ENCODE data around the gene TGM5. TPM values are rescaled to one million over a fixed set of nuclear protein-coding genes. Genes with fewer than 3 reads are reported as not detected.

TGM5 gene
- total RNA-seq, 1 experiment from 2014 or later: not detected

DNA sequence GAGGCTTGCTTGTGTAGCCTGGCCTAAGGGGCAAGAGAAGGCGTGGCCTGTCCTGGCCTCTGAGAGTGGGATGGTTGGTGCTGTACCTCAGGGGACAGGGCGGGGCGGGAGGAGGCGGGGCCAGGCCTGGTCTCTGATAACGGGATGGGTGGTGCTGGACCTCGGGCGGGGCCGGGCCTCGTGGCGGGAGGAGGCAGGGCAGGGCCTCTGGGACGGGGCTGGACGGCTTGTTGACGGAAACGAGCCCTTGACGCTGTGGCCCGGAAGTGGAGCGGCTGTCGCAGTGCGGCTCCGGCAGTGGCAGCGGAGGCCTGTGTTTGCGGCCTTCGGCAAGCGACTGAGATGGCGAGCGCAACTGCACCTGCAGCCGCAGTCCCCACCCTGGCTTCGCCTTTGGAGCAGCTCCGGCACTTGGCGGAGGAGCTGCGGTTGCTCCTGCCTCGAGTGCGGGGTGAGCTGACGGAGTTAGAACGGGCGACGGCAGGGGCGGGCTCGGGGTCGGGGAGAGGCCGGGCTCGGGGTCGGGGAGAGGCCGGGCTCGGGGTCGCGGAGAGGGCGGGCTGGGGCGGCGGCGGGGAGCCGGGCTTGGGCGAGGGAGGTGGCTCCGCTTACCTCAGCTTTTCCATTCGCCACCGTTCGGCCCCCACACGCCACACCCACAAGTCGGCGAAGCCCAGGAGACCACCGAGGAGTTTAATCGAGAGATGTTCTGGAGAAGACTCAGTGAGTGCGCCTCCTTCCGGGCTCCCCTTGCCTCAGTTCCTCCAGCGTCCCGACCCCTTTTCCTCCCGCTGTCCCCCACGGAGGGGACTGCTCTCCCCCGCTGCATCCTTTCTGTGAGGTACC lies 81.3 kb downstream of the TGM5 start, which contains the start of gene CCNDBP1:
Gene CCNDBP1, plus strand, starts transcription at position 247 of the 846 bp plus-strand sequence. Its CDS starts 96 bp downstream, at position 343.
- H3K4me1 Mint-ChIP-seq: peaks cover 13% of the 10 kb centered on the region
- peak within 1 kb of the TSS; percentile 96 for H3K4me3 Mint-ChIP-seq
- peak; percentile 96 for ATAC-seq
- DNase-seq (ENCODE audit: low spot score): peak; percentile 99
- ChIA-PET POLR2A (no interaction called here), CTCF (interaction anchor here (0.6 to 2.4 kb wide), 11 partner anchors 9 to 820 kb away, joined by 3 to 13 read pairs (median 5); no protein-coding TSS in a partner anchor)
- H3K9me3 Mint-ChIP-seq: no peaks in the 10 kb centered on the region
- H3K36me3 Mint-ChIP-seq: no peaks in the 10 kb centered on the region
- H3K27ac Mint-ChIP-seq: peak within 1 kb of the TSS; percentile 90
- no peaks in the 10 kb centered on the region for H3K27me3 Mint-ChIP-seq (ENCODE audit: low read depth)
- peak; percentile 100 for TF ChIP-seq FOXK1 (CRISPR knock-in tag; IDR thresholded peaks at IDR 0.05)
- TF ChIP-seq HMGXB4 (CRISPR knock-in tag; IDR thresholded peaks at IDR 0.05): peak; percentile 78
- peak; percentile 53; the same call in 1 of the 2 replicates for TF ChIP-seq USF1 (CRISPR knock-in tag; IDR thresholded peaks at IDR 0.05)
- TF ChIP-seq, protein P1, sequence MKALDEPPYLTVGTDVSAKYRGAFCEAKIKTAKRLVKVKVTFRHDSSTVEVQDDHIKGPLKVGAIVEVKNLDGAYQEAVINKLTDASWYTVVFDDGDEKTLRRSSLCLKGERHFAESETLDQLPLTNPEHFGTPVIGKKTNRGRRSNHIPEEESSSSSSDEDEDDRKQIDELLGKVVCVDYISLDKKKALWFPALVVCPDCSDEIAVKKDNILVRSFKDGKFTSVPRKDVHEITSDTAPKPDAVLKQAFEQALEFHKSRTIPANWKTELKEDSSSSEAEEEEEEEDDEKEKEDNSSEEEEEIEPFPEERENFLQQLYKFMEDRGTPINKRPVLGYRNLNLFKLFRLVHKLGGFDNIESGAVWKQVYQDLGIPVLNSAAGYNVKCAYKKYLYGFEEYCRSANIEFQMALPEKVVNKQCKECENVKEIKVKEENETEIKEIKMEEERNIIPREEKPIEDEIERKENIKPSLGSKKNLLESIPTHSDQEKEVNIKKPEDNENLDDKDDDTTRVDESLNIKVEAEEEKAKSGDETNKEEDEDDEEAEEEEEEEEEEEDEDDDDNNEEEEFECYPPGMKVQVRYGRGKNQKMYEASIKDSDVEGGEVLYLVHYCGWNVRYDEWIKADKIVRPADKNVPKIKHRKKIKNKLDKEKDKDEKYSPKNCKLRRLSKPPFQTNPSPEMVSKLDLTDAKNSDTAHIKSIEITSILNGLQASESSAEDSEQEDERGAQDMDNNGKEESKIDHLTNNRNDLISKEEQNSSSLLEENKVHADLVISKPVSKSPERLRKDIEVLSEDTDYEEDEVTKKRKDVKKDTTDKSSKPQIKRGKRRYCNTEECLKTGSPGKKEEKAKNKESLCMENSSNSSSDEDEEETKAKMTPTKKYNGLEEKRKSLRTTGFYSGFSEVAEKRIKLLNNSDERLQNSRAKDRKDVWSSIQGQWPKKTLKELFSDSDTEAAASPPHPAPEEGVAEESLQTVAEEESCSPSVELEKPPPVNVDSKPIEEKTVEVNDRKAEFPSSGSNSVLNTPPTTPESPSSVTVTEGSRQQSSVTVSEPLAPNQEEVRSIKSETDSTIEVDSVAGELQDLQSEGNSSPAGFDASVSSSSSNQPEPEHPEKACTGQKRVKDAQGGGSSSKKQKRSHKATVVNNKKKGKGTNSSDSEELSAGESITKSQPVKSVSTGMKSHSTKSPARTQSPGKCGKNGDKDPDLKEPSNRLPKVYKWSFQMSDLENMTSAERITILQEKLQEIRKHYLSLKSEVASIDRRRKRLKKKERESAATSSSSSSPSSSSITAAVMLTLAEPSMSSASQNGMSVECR (CRISPR knock-in tag; IDR thresholded peaks at IDR 0.05; ENCODE audit: borderline replicate concordance): peak; percentile 91; the same call in 1 of the 2 replicates
- TF ChIP-seq JUN (CRISPR knock-in tag; IDR thresholded peaks at IDR 0.05): 0 out of 2 replicates have a peak, but pooled peaks have one; percentile 18
- peak; percentile 27; the same call in 1 of the 2 replicates for TF ChIP-seq GABPB1 (CRISPR knock-in tag; IDR thresholded peaks at IDR 0.05)
- no peak for TF ChIP-seq PRDM15 (CRISPR knock-in tag; IDR thresholded peaks at IDR 0.05)
- TF ChIP-seq, protein P2, sequence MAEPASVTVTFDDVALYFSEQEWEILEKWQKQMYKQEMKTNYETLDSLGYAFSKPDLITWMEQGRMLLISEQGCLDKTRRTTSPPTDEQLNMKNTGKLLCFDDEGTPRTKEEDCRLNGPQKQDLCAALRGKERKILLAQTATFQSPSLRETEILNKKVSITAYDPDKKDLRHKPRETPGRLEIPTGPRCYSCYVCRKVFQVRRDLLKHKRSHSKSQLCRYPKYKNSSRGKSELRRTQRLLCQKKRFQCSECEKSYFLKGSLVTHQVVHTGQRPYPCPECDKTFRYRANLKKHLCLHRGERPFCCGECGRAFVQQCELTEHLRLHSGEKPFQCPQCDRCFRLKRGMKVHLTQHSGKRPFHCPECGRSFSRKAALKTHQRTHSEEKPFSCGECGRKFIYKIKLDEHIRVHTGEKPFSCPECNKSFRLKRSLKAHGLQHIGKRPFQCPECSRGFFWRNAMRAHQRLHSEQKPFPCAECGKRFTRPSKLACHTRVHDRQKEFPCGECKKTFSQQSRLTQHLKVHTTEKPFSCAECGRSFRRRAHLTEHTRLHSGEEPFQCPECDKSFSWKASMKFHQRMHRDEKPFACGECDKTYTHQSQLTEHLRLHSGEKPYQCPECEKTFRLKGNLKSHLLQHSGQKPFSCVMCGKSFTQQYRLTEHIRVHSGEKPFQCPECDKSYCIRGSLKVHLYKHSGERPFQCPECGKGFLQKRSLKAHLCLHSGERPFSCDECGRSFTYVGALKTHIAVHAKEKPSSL (CRISPR knock-in tag; conservative IDR thresholded peaks at IDR 0.05): no peak
- peak; percentile 63; the same call in 1 of the 2 replicates for TF ChIP-seq SP1 (CRISPR knock-in tag; conservative IDR thresholded peaks at IDR 0.05)
- no peak for TF ChIP-seq TCF7 (CRISPR knock-in tag; IDR thresholded peaks at IDR 0.05; ENCODE audit: low read depth)
- TF ChIP-seq, protein P3, sequence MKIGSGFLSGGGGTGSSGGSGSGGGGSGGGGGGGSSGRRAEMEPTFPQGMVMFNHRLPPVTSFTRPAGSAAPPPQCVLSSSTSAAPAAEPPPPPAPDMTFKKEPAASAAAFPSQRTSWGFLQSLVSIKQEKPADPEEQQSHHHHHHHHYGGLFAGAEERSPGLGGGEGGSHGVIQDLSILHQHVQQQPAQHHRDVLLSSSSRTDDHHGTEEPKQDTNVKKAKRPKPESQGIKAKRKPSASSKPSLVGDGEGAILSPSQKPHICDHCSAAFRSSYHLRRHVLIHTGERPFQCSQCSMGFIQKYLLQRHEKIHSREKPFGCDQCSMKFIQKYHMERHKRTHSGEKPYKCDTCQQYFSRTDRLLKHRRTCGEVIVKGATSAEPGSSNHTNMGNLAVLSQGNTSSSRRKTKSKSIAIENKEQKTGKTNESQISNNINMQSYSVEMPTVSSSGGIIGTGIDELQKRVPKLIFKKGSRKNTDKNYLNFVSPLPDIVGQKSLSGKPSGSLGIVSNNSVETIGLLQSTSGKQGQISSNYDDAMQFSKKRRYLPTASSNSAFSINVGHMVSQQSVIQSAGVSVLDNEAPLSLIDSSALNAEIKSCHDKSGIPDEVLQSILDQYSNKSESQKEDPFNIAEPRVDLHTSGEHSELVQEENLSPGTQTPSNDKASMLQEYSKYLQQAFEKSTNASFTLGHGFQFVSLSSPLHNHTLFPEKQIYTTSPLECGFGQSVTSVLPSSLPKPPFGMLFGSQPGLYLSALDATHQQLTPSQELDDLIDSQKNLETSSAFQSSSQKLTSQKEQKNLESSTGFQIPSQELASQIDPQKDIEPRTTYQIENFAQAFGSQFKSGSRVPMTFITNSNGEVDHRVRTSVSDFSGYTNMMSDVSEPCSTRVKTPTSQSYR (CRISPR knock-in tag; IDR thresholded peaks at IDR 0.05): no peak
- peak; percentile 78; the same call in 1 of the 2 replicates for TF ChIP-seq FOXP4 (CRISPR knock-in tag; IDR thresholded peaks at IDR 0.05)

Data from WTC11 (cell line).